ENCODE results near the gene ABHD14A. TPM values are rescaled to one million over a fixed set of nuclear protein-coding genes. Genes with fewer than 3 reads are reported as not detected.

ABHD14A gene
- total RNA-seq, 5 donors from 2014 or later (not counting 1 experiment from before 2014, with no cell fraction given), result 14.3 to 26.5 (median 20.8) TPM

- DNase-seq (no peak), ATAC-seq (replicated peaks in 1 of 4) (no peak)
- Histone ChIP-seq H3K27me3 (replicated peaks in 1 of 2; ENCODE audit: control insufficient read depth in 2 of 2, extremely low read depth in 1 of 2, insufficient read depth in 2 of 2, low read length in 1 of 2) (peaks cover 0 to 32% of the 10 kb centered on the region in 2 experiments), H3K4me3 (ENCODE audit: control insufficient read depth in 1 of 2, extremely low read depth in 1 of 2, low read length in 1 of 2) (no peak overlapping the region), H3K36me3 (ENCODE audit: control insufficient read depth in 2 of 2, extremely low read depth in 1 of 2, insufficient read depth in 1 of 2, low read length in 1 of 2) (no peaks in the 10 kb centered on the region), H3K4me1 (ENCODE audit: control insufficient read depth in 1 of 2, extremely low read depth in 1 of 2, insufficient read depth in 2 of 2, low read length in 2 of 2) (peaks cover 4 to 21% of the 10 kb centered on the region in 2 experiments), H3K27ac (ENCODE audit: low read length) (no peak overlapping the region), H3K9me3 (no peaks in the 10 kb centered on the region)
- Mint-ChIP-seq H3K27ac (no peak overlapping the region), H3K4me3 (no peak overlapping the region), H3K27me3 (peaks cover 0 to 9% of the 10 kb centered on the region in 2 donors), H3K36me3 (peaks cover 22% of the 10 kb centered on the region), H3K9me3 (no peaks in the 10 kb centered on the region), H3K4me1 (peaks cover 9 to 23% (median 16%) of the 10 kb centered on the region in 3 donors)
- WGBS (ENCODE audit: insufficient coverage), result 86% methylated on average over 1 of the region's 9 CpGs
- POLR2A ChIA-PET, result no interaction called here
- CTCF ChIA-PET, result no interaction called here
Measured at GRCh38 chr3:51961602-51962569, 13.0 kb upstream of the ABHD14A start.

GRCh38 chr3:51962854-51963530 lies 11.9 kb upstream of the ABHD14A start:
- peaks cover 11 to 24% (median 18%) of the 10 kb centered on the region in 3 donors for H3K4me1 Mint-ChIP-seq
- ChIA-PET POLR2A (no interaction called here), CTCF (no interaction called here)
- no peaks in the 10 kb centered on the region for H3K9me3 Mint-ChIP-seq
- H3K36me3 Mint-ChIP-seq, result peaks cover 22% of the 10 kb centered on the region
- DNase-seq, result no peak
- peaks cover 0 to 21% of the 10 kb centered on the region in 2 experiments for H3K27me3 ChIP-seq (replicated peaks in 1 of 2; ENCODE audit: control insufficient read depth in 2 of 2, extremely low read depth in 1 of 2, insufficient read depth in 2 of 2, low read length in 1 of 2)
- H3K27me3 Mint-ChIP-seq, result peaks cover 0 to 5% of the 10 kb centered on the region in 2 donors
- no peak for ATAC-seq (replicated peaks in 1 of 4)
- no peak overlapping the region for H3K4me3 ChIP-seq (ENCODE audit: control insufficient read depth in 1 of 2, extremely low read depth in 1 of 2, low read length in 1 of 2)
- H3K4me3 Mint-ChIP-seq, result no peak overlapping the region
- WGBS (ENCODE audit: insufficient coverage), result 88% methylated on average over 2 of the region's 6 CpGs
- no peaks in the 10 kb centered on the region for H3K36me3 ChIP-seq (ENCODE audit: control insufficient read depth in 2 of 2, extremely low read depth in 1 of 2, insufficient read depth in 1 of 2, low read length in 1 of 2)
- no peak overlapping the region for H3K27ac ChIP-seq (ENCODE audit: low read length)
- no peaks in the 10 kb centered on the region for H3K9me3 ChIP-seq
- H3K27ac Mint-ChIP-seq, result no peak overlapping the region
- peaks cover 4 to 21% of the 10 kb centered on the region in 2 experiments for H3K4me1 ChIP-seq (ENCODE audit: control insufficient read depth in 1 of 2, extremely low read depth in 1 of 2, insufficient read depth in 2 of 2, low read length in 2 of 2)

- H3K4me1 Mint-ChIP-seq, result peaks cover 20 to 34% (median 26%) of the 10 kb centered on the region in 3 donors
- H3K9me3 ChIP-seq, result no peaks in the 10 kb centered on the region
- H3K4me3 ChIP-seq (ENCODE audit: control insufficient read depth in 1 of 2, extremely low read depth in 1 of 2, low read length in 1 of 2), result no peak overlapping the region
- peaks cover 0 to 12% of the 10 kb centered on the region in 2 experiments for H3K27me3 ChIP-seq (replicated peaks in 1 of 2; ENCODE audit: control insufficient read depth in 2 of 2, extremely low read depth in 1 of 2, insufficient read depth in 2 of 2, low read length in 1 of 2)
- H3K27ac ChIP-seq (ENCODE audit: low read length), result no peak overlapping the region
- no peak overlapping the region for H3K4me3 Mint-ChIP-seq
- H3K36me3 Mint-ChIP-seq, result peaks cover 14% of the 10 kb centered on the region
- peaks cover 4 to 31% of the 10 kb centered on the region in 2 experiments for H3K4me1 ChIP-seq (ENCODE audit: control insufficient read depth in 1 of 2, extremely low read depth in 1 of 2, insufficient read depth in 2 of 2, low read length in 2 of 2)
- no peaks in the 10 kb centered on the region for H3K27me3 Mint-ChIP-seq
- WGBS (ENCODE audit: insufficient coverage), result 88% methylated on average over 10 of the region's 12 CpGs
- H3K27ac Mint-ChIP-seq, result no peak overlapping the region
- ChIA-PET CTCF (interaction anchor here in 1 of 2 donors (1.4 kb wide), 1 partner anchor 21 kb away, joined by 4 read pairs; no protein-coding TSS in a partner anchor), POLR2A (no interaction called here)
- DNase-seq, result no peak
- H3K36me3 ChIP-seq (ENCODE audit: control insufficient read depth in 2 of 2, extremely low read depth in 1 of 2, insufficient read depth in 1 of 2, low read length in 1 of 2), result no peaks in the 10 kb centered on the region
- ATAC-seq (replicated peaks in 1 of 4), result no peak
- no peaks in the 10 kb centered on the region for H3K9me3 Mint-ChIP-seq
Measured at GRCh38 chr3:51963951-51964451, 10.9 kb upstream of the ABHD14A start.

GRCh38 chr3:51964521-51964920 lies 10.3 kb upstream of the ABHD14A start:
- Mint-ChIP-seq H3K36me3 (peaks cover 11% of the 10 kb centered on the region), H3K4me3 (peak overlapping the region in 1 of 3 donors; percentile 17), H3K4me1 (peaks cover 22 to 38% (median 28%) of the 10 kb centered on the region in 3 donors), H3K9me3 (no peaks in the 10 kb centered on the region), H3K27me3 (no peaks in the 10 kb centered on the region), H3K27ac (no peak overlapping the region)
- H3K36me3 ChIP-seq (ENCODE audit: control insufficient read depth in 2 of 2, extremely low read depth in 1 of 2, insufficient read depth in 1 of 2, low read length in 1 of 2), result no peaks in the 10 kb centered on the region
- no CpG with 5 or more reads among the region's 4 CpGs for WGBS (ENCODE audit: insufficient coverage)
- ATAC-seq (replicated peaks in 1 of 4), result no peak
- no peak for DNase-seq
- peaks cover 4 to 35% of the 10 kb centered on the region in 2 experiments for H3K4me1 ChIP-seq (ENCODE audit: control insufficient read depth in 1 of 2, extremely low read depth in 1 of 2, insufficient read depth in 2 of 2, low read length in 2 of 2)
- CTCF ChIA-PET, result interaction anchor here in 1 of 2 donors (1.4 kb wide), 1 partner anchor 22 kb away, joined by 4 read pairs; no protein-coding TSS in a partner anchor
- H3K27me3 ChIP-seq (replicated peaks in 1 of 2; ENCODE audit: control insufficient read depth in 2 of 2, extremely low read depth in 1 of 2, insufficient read depth in 2 of 2, low read length in 1 of 2), result peaks cover 0 to 8% of the 10 kb centered on the region in 2 experiments
- H3K4me3 ChIP-seq (ENCODE audit: control insufficient read depth in 1 of 2, extremely low read depth in 1 of 2, low read length in 1 of 2), result no peak overlapping the region
- no peak overlapping the region for H3K27ac ChIP-seq (ENCODE audit: low read length)
- POLR2A ChIA-PET, result no interaction called here
- no peaks in the 10 kb centered on the region for H3K9me3 ChIP-seq

- H3K9me3 ChIP-seq, result no peaks in the 10 kb centered on the region
- H3K36me3 ChIP-seq (ENCODE audit: control insufficient read depth in 2 of 2, extremely low read depth in 1 of 2, insufficient read depth in 1 of 2, low read length in 1 of 2), result no peaks in the 10 kb centered on the region
- POLR2A ChIA-PET, result no interaction called here
- H3K4me3 ChIP-seq (ENCODE audit: control insufficient read depth in 1 of 2, extremely low read depth in 1 of 2, low read length in 1 of 2), result no peak overlapping the region
- Mint-ChIP-seq H3K9me3 (no peaks in the 10 kb centered on the region), H3K27me3 (no peaks in the 10 kb centered on the region), H3K4me3 (peak overlapping the region; percentile 72 to 77 (median 72)), H3K36me3 (peaks cover 1% of the 10 kb centered on the region), H3K27ac (no peak overlapping the region), H3K4me1 (peaks cover 27 to 46% (median 30%) of the 10 kb centered on the region in 3 donors)
- ATAC-seq (replicated peaks in 1 of 4), result no peak
- CTCF ChIA-PET, result interaction anchor here in 1 of 2 donors (1.0 kb wide), 1 partner anchor 155 kb away, joined by 3 read pairs; no protein-coding TSS in a partner anchor
- no CpG with 5 or more reads among the region's 2 CpGs for WGBS (ENCODE audit: insufficient coverage)
- DNase-seq, result no peak
- no peaks in the 10 kb centered on the region for H3K27me3 ChIP-seq (replicated peaks in 1 of 2; ENCODE audit: control insufficient read depth in 2 of 2, extremely low read depth in 1 of 2, insufficient read depth in 2 of 2, low read length in 1 of 2)
- peaks cover 4 to 40% of the 10 kb centered on the region in 2 experiments for H3K4me1 ChIP-seq (ENCODE audit: control insufficient read depth in 1 of 2, extremely low read depth in 1 of 2, insufficient read depth in 2 of 2, low read length in 2 of 2)
- no peak overlapping the region for H3K27ac ChIP-seq (ENCODE audit: low read length)
Measured at GRCh38 chr3:51966016-51966415, 8.8 kb upstream of the ABHD14A start.

GRCh38 chr3:51966486-51966885 lies 8.4 kb upstream of the ABHD14A start:
- CTCF ChIA-PET, result no interaction called here
- Histone ChIP-seq H3K27me3 (replicated peaks in 1 of 2; ENCODE audit: control insufficient read depth in 2 of 2, extremely low read depth in 1 of 2, insufficient read depth in 2 of 2, low read length in 1 of 2) (no peaks in the 10 kb centered on the region), H3K9me3 (no peaks in the 10 kb centered on the region), H3K4me1 (ENCODE audit: control insufficient read depth in 1 of 2, extremely low read depth in 1 of 2, insufficient read depth in 2 of 2, low read length in 2 of 2) (peaks cover 4 to 40% of the 10 kb centered on the region in 2 experiments), H3K36me3 (ENCODE audit: control insufficient read depth in 2 of 2, extremely low read depth in 1 of 2, insufficient read depth in 1 of 2, low read length in 1 of 2) (peaks cover 0 to 2% of the 10 kb centered on the region in 2 donors), H3K27ac (ENCODE audit: low read length) (no peak overlapping the region), H3K4me3 (ENCODE audit: control insufficient read depth in 1 of 2, extremely low read depth in 1 of 2, low read length in 1 of 2) (peak overlapping the region in 1 of 2 donors; percentile 53)
- H3K9me3 Mint-ChIP-seq, result no peaks in the 10 kb centered on the region
- H3K27me3 Mint-ChIP-seq, result no peaks in the 10 kb centered on the region
- no peaks in the 10 kb centered on the region for H3K36me3 Mint-ChIP-seq
- DNase-seq (no peak), ATAC-seq (replicated peaks in 1 of 4) (no peak)
- peaks cover 28 to 46% (median 33%) of the 10 kb centered on the region in 3 donors for H3K4me1 Mint-ChIP-seq
- 80% methylated on average over 2 of the region's 5 CpGs for WGBS (ENCODE audit: insufficient coverage)
- H3K4me3 Mint-ChIP-seq, result peak overlapping the region; percentile 72 to 79 (median 77)
- H3K27ac Mint-ChIP-seq, result peak overlapping the region; percentile 64 to 81
- POLR2A ChIA-PET, result interaction anchor here in 1 of 2 donors (0.6 kb wide), 1 partner anchor 577 kb away, joined by 4 read pairs; no protein-coding TSS in a partner anchor

Measured in T-cell (primary cell).